Stimulated activated CD4-positive, alpha-beta T cell treated with anti-CD3 and anti-CD28 coated beads, Interleukin-2, amount 100 ng/mL, for 4 hours (primary cell): ENCODE results near the gene TARS3.

Experiments used
- DNase-seq: peaks from one replicate; pipeline ENCODE4 v3.0.0-alpha.2; 2020; ENCODE audit warnings: low read depth

Gene TARS3

GRCh38 chr15:101623367-101624304 lies 100.6 kb downstream of the TARS3 start:
- no peak for DNase-seq

GRCh38 chr15:101621961-101622360 lies 102.3 kb downstream of the TARS3 start:
- no peak for DNase-seq

GRCh38 chr15:101620671-101621070 lies 103.6 kb downstream of the TARS3 start:
- DNase-seq: no peak

- no peak for DNase-seq
Observed at GRCh38 chr15:101619615-101619865, 104.7 kb downstream of the TARS3 start.

DNA sequence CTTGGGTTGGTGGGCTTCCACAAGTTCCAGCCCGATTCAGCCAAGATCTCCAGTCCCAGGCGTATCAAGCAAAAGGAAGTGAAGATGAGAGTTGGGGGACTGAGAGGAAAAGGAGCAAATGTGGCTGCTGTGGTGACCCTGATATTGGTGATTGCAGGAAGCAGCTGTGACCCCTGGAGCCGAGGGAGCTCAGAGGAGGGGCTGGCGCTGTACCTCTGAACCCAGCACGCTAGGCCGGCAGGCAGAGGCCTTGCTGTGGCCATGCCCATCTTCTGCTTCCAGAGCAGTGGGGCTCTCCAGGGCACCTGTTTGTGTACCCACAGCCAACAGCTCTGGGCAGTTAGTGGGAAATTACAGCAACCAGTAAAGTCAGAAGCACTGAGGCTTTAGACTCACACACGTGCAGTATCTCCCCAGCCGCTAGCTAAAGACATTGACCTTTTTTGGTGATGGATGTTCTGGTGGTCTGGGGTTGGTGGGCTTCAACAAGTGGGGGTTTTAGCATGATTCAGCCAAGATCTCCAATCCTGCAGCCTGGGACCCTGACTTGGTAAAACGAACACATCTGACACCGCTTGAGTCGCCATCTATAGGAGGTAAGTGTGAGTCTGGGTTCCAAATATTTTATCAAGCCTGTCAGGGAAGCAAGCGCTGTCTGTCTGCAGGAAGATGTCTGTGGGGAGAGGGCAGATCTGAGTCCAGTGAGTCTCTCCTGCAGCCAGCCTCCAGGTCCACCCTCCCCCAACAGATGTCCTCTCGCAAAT lies 105.2 kb downstream of the TARS3 start:
- DNase-seq: no peak

- DNase-seq: no peak
Observed at GRCh38 chr15:101618076-101618475, 106.2 kb downstream of the TARS3 start.

DNA sequence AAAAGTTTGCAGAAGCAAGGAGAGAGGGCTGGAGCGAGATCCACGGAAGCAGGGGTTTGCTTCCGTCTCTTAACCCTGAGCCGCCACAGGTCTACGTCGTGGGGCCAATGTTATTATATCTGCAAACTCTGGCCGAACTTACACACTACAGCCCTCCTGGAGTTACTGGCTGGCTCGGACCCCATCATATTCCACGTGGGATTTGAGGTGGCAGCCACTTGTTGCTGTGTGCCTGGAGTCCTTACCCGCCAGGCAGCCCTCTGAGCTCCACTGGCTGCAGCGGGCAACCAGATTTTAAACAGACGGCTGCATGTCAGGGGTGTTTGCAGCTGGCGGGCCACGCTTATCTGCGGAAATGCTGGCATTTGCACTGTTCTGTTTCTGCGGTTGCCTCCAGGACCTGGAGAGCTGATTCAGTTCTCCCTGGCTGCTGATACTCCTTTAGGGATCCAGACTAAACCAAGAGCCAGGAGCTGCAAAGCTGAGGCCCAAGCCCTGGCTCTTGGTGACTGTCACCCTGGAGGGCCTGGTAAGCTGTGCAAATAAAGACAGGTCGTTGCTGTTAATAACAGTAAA lies 106.8 kb downstream of the TARS3 start:
- no peak for DNase-seq

GRCh38 chr15:101615986-101616848 lies 108.1 kb downstream of the TARS3 start:
- no peak for DNase-seq

- DNase-seq: no peak
Observed at GRCh38 chr15:101615414-101615985, 108.8 kb downstream of the TARS3 start.

DNA sequence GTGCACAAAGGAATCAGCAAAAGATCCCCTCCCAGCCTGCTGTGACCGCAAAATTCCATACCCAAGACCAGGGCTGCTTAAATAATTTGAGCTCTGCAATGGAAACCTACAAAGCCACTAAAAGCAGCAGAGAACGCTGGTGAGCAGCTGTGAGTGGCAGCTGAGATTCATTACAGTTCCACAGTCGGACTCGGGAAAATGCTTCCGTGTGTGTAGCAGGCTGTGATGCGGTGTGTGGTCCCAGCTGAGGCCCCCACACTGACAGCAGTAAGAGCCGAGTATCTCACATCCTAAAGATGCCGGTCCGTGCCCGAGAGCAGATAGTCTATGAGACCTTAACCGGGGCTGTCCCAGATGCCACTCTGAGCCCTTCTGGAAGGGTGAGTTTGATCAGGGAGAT lies 109.5 kb downstream of the TARS3 start:
- no peak for DNase-seq

DNA sequence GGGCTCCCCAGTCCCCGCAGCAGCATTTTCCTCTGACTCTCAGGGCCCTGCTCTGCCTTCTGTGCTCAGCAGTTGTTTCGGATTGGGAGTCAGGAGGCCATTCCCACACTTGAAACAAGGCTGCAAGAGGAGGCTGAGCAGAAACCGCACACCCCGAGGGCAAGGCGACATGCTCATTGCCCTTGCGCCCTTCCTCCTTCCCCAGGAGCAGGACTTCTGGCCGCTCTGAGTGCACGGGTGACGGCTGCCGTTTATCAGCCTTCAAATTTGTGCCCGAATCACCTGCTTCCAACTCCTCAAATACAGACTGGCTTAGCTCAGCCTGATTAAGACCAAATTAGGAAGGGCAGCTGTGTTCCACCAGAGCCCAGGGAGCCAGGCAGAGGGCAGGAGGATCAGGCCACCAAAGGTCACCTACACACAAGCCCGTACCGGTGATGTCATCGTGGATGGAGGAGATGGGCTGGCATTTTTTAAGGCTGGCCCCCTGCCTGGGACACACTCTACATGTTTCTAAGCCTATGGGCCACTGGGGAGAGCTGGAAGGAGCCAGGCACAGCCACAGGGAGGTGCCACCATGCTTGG lies 110.2 kb downstream of the TARS3 start:
- DNase-seq: no peak

DNA sequence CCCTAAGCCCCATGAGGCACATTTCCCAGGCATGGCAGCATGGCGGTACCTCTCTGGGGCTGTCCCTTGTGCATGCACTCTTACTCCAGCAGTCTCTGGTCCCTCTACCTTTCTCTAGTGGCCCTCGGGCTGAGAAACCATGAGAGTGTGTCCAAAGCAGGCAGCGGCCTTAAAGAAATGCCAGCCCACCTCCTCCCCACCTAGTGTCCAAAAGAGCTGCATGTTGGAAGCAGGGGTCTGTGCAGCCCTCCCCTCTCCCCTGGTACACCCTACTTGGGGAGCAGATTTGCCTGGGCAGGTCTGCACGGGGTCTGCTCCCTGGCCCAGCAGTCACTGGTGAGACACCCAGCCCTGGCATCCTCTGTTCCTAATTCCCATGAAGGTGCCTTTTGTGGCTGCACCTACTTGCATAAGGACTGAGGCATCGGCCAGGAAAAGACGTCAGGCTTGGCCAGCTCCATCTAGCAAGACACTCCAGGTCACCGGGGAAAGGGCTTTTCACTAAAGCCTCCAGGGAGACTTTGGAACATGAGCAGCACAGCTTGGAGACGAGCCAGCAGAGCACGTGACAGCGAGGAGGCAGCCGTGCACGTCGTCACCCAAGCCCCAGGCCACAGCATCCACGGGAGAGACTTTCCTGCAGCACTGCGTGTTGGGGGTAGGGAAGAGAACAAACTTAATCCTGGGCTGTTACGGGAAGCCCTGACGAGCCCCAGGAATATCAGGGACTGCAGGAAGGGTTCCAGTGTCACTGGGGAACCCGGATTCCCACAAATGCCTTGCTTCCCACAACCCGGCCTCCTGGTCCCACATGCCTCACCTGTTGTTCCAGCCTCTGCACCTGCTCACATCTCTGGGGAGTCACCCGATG lies 110.9 kb downstream of the TARS3 start:
- DNase-seq: no peak

- no peak for DNase-seq
Observed at GRCh38 chr15:101612676-101613075, 111.6 kb downstream of the TARS3 start.

- DNase-seq: no peak
Observed at GRCh38 chr15:101611580-101612299, 112.5 kb downstream of the TARS3 start.

DNA sequence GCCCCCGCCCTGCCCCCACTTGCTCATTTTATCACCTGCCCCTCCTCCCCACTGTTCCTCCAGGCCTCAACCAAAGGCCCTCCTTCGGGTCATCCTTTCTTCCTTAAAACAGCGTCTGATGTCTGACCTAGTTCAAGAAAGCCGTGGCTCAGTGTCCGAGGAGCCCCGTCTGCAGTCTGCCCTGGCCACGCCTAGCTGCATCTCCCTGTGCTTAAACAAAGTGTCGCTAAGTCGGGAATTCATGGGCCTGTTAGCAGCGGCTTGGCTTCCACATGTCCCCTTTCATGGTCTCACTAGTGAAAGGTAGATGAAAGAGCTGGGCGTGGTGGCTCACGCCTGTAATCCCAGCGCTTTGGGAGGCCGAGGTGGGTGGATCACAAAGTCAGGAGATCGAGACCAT lies 113.3 kb downstream of the TARS3 start:
- no peak for DNase-seq

DNA sequence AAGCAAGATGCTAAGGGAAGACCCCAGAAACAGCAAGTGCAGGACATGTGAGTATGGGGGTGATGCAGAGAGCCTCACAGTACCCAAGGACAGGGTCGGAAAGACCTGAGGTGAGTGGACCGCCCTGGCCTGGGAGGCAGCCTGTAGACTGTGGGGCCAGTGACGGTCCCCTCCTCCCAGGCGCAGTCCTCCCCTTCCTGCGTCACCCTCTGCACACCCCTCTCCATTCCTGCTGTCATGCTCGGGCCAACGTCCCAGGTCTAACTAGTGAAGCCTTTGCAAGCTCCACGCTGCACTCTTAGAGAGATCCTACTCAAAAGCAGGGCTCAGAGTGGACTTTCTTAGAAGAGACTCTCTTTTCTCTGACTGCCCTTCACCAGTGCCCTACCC lies 113.7 kb downstream of the TARS3 start:
- no peak for DNase-seq

DNA sequence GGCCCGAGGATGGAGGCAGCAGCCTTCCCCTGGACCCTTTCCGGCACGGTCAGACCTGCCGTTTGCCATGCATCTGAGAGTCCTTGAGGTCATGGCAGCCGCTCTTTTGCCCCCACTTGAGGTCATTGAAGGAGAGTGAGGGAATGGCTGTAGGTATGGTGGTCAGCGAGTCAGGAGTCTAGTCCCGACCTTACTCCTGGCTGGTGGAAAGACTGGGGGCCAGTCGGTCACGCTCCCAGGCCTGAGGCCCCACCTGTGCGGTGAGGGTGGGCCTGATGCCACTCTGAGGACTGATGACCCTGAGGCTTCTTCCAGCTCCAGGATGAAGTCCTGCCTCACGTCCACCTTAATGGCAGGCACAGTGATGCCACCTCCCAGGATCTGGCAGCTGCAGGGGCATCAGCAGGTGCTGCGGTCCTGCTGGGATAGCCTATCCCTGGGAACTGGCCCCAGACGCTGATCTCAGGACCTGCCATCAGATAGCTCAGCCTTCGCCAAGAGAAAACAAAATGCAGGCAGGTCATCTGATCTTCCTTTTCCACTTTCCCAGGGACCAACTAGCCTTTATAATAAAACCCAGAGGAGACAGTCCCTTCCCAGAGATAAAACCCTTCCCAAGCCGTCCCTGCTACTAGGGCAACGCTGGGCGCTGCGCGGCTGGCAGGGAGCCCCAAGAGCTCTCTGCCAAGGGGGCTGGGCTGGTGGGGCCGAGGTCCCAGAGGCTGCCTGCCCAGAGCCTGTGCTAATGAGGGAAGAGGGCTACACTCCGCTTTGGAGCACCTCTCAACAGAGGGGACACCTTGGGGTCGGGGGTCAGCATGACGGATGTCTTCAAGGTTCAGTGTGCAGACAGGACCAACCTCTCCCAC lies 114.3 kb downstream of the TARS3 start:
- DNase-seq: no peak

- no peak for DNase-seq
Observed at GRCh38 chr15:101608201-101608600, 116.1 kb downstream of the TARS3 start.

DNA sequence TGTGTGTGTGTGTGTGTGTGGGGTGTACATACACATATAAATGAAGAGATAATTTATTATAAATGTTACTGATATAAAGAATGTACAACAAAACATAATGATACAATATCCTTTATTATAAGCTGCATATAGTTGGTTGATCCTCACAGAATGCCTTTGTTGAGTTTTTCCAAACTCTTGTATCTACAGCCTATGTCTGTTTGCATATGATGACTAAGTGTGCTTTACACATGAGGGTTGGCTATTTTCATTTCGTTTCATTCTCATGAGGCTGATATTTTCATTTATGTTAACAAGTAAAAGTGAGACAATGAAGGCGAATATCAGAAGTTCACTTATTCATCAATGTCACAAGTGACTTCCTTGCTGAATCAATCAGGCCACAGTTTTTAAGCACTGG lies 117.2 kb downstream of the TARS3 start:
- no peak for DNase-seq
